VCaP (cell line): ENCODE measurements around the gene PRPS1L1.

Source experiments
- H3K27ac ChIP-seq: fragments of 450-650 bp; 2 replicates; pipeline ENCODE4 v1.5.1; 2017
- TF ChIP-seq, protein P1 (sequence below): fragments of 450-650 bp; conservative IDR thresholded peaks from 2 replicates; pipeline ENCODE4 v1.5.1; 2017; ENCODE audit warnings: mild to moderate bottlenecking, moderate library complexity

Gene PRPS1L1

DNA sequence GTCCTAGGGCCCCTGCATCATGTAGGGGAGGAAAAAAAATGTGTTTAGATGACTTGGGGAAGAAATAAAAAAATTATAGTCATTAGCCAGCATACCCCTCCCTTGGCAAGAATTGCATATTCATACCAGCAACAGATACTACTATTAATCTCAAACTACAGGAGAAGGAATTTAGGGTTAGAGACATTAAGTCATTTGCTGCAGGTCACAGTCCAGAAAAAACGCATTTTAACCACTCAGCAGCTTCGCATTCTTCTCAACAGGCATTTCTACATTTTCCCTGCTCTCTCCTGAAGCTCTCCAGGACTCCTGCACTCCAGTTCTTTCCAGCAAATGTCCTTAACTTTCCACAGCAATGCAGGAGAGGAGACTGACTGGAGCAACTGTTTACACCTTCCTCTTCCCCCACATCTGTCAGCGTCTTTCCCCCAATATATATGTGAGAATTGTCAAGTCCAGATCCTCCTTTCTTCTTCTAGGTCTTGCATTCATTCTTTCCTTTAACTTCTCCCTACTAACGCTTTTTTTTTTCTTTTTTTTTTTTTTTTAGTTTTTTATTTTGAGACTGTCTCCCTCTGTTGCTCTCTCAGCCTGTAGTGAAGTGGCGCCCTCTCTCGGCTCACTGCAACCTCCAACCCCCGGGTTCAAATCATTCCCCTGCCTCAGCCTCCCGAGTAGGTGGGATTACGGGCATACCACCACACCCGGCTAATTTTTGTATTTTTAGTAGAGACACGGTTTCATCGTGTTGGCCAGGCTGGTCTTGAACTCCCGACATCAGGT is 35.6 kb downstream of the PRPS1L1 start:
- H3K27ac ChIP-seq, result no peak overlapping the region

DNA sequence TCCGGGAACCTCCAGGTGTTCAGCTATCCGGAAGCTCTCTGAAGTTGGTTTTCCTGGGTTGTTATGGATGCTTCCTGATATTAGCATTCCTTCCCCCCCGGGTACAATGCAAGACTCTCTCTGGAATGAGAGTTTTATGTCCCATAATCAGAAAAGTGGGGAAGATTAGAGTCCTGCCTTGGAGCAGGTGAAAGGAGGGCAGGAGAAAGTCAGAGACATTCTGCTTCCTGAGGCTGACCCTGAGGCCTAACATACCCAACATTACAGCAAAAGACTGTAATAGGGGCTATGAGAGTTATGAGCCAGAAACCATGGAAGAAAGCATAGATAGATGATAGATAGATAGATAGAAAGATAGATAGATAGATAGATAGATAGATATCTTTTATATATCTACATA is 36.9 kb downstream of the PRPS1L1 start:
- TF ChIP-seq, protein P1, sequence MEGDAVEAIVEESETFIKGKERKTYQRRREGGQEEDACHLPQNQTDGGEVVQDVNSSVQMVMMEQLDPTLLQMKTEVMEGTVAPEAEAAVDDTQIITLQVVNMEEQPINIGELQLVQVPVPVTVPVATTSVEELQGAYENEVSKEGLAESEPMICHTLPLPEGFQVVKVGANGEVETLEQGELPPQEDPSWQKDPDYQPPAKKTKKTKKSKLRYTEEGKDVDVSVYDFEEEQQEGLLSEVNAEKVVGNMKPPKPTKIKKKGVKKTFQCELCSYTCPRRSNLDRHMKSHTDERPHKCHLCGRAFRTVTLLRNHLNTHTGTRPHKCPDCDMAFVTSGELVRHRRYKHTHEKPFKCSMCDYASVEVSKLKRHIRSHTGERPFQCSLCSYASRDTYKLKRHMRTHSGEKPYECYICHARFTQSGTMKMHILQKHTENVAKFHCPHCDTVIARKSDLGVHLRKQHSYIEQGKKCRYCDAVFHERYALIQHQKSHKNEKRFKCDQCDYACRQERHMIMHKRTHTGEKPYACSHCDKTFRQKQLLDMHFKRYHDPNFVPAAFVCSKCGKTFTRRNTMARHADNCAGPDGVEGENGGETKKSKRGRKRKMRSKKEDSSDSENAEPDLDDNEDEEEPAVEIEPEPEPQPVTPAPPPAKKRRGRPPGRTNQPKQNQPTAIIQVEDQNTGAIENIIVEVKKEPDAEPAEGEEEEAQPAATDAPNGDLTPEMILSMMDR, result no peak
- no peak overlapping the region for H3K27ac ChIP-seq

More for the DNA sequence above, 35.6 kb downstream of the PRPS1L1 start:
- TF ChIP-seq, protein P1, result no peak

DNA sequence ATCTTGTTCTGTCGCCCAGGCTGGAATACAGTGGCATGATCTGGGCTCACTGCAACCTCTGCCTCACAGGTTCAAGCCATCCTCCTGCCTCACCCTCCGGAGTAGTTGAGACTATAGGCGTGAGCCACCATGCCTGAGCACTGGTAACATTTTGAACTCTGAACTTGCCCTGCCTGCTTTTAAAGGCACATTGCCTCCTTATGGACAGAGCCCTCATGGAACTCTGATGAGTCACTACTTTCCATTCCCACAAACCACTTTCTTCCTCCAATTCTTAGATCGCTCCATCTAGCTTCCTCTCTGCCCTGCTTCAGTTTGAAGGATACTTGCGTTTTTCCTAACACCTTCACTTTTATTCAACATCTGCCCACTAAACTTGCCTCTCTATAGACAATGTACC is 38.1 kb downstream of the PRPS1L1 start:
- no peak overlapping the region for H3K27ac ChIP-seq
- TF ChIP-seq, protein P1, result no peak

DNA sequence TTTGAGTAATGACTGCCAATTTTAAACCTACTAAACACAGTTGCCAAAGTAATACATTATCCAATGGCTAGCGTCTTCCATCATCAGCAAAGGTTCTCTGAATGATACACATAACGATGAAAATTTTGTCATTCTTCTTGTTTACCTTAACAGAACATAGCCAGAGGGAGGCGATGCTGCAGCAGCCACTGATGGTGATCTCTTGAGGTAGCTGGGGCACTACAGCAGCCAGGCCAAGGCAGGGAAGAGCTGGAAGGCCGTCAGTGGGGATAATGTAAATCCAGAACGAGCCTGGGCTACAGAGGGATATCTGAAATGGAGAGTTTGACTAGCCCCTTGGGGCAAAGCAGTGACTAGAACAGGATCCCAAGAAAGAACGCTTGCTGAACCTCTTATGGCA is 38.8 kb downstream of the PRPS1L1 start:
- H3K27ac ChIP-seq, result no peak overlapping the region
- TF ChIP-seq, protein P1, result no peak

DNA sequence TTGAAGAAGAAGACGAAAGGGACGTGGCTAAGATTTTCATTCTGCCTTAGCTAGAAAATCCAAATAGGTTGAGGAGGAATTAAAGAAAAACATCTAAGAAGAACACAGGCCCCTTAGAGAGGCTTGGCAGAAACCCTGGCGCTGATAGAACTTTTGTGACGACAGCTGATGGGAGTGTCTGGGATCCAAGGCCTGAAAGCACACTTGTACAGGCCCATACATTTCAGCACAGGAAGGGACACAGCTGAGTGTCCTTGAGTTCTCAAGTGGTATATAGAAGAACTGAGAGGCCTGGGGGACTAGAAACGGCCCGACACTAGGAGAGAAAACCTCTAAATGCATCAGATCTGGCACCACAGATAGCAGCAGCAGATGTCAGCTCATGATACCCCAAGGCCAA is 39.5 kb downstream of the PRPS1L1 start:
- H3K27ac ChIP-seq, result no peak overlapping the region
- TF ChIP-seq, protein P1, result no peak

DNA sequence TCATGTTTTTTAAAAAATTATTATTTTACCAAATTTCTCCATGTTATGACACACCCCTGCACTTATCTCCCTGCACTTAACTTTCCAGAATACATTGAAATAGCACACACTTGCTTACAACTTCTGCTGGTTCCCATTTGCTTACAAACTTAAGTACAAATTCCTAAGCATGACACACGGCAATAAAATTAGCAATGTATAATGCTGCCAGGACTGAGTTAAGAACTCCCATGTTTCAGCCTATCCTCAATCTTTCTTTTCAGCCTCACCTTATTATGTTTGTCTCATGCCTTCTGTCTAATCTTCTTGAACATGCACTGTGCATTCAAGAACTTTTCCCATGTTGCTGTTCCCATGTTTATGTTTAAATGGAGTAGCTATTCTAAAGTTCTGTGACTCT is 40.8 kb downstream of the PRPS1L1 start:
- H3K27ac ChIP-seq, result no peak overlapping the region
- TF ChIP-seq, protein P1, result no peak

DNA sequence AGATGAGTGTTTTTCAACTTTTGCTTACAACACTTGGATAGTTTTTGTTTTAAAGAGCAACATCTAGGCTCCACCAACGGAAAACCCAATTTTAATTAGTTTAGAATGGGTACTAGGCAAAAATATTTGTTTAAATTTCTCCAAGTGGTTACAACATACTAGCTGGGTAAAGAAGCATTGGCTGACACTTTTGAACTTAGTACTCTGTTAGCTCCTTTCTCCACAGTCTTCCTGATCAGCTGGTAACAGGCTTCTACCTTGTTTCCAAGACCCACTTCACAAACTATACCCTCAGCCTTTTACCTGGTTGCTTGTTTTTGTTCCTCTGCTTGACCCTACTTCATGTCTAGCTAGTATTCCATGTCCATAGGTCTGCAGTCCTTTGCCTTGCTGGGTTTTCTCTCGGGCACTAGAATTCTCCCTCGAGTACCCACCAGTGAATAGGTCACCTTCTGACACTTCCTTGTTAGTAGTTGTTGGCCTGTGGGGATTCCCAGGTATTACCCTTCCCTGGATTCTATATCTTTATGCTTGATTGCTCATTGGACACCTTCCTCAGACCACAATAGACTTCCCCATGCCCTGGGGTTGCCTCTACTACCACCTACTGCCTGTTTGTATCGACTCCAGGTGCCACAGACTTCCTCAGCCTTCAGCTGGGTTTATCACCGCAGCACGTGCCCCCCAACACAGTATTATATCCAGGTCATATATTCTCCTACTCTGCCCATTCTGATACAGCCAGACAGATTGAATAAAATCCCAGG is 42.0 kb downstream of the PRPS1L1 start:
- TF ChIP-seq, protein P1, result no peak
- H3K27ac ChIP-seq, result no peak overlapping the region
